GM18861 (cell line): Measurements from ENCODE around the gene PIGH.
"Not testable (repeated sequence)": the region's sequence is repeated elsewhere in the genome, so short reads cannot be mapped to it uniquely, and the experiment has no call there.

ENCODE experiments used
- ATAC-seq: cut with Tn5 transposase; IDR thresholded peaks from one replicate; pipeline ENCODE4 v1.9.1; 2021; ENCODE audit not compliant: unreplicated experiment

PIGH gene

DNA sequence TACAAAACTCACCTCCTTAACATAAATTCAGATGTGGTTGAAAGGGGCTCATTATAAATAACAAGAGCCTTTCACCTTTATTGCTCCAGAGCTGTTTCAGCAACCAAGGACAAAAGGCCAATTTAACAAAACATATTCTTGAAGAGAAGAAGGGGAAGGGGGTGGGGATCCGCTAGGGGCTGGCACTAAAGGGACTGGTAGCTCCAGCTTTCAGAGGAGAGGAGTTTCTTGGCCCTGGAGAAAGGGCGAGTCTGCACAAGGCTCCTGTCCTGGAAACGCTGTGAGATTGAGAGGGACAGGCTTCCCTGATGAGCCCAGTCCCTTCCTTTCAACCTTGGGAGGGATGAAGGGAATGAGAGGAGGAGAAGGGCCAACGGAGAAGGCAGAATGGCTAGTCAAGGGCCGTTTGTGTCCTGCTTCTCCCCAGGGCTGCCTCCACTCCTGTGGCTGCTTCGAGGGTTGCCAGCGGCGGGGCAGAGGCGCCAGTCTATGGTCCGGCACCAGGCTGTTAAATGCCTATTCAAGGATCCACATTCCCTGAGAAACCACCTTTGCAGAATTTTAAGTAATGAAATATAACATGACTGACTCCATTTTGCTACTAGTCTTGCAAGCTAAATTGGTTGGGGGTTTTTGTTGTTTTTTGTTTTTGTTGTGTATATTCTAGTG is 9.7 kb upstream of the PIGH start:
- no peak for ATAC-seq

- no peak for ATAC-seq
These were observed 7.6 kb upstream of the PIGH start for GRCh38 chr14:67607646-67608045.

- peak; percentile 56 for ATAC-seq
These were observed 3.0 kb upstream of the PIGH start for GRCh38 chr14:67602995-67603545.

- no peak for ATAC-seq
These were observed 2.0 kb upstream of the PIGH start for GRCh38 chr14:67602076-67602475.

DNA sequence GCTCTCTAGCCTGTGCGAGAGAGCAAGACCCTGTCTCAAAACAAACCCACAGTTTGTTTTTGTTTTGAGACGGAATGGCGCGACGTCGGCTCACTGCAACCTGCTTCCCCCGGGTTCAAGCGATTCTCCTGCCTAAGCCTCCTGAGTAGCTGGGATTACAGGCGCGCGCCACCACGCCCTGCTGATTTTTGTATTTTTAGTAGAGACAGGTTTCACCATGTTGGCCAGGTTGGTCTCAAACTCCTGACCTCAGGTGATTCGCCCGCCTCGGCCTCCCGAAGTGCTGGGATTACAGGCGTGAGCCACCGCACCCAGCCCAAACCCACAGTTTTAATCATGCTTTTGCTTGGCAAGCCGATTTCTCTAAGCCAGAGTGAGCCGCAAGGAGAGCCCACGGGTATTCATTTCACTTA is 500 bp upstream of the PIGH start:
- ATAC-seq = not testable (repeated sequence)

GRCh38 chr14:67595392-67595791 is 4.7 kb downstream of the PIGH start:
- ATAC-seq = no peak

GRCh38 chr14:67593650-67594049 is 6.4 kb downstream of the PIGH start:
- not testable (repeated sequence) for ATAC-seq

DNA sequence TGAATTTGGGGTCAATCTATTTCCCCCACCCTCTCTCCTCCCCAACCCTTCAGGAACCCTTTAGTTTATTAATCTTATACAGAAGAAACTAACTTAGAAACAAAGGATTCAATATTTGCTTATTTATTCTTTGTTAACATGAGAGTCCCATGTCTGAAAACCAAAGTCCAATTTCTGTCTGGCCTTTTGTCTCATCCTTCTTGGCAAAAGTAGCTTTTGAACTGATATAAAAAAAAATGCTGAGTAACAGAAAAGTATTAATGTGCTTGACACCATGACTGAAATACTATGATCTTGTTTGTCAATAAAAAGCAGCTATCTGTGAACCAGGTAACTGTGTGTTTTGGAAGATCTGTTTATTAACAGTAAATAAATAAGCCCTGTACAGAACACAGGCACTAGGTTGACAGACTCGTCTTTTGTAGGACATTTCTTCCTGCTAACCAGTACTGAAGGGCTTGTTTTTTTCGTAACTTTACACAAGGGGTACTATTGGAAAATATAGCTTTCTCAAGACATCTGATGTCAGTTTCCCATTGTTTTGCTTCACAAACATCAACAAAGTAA is 10.8 kb downstream of the PIGH start:
- no peak for ATAC-seq

DNA sequence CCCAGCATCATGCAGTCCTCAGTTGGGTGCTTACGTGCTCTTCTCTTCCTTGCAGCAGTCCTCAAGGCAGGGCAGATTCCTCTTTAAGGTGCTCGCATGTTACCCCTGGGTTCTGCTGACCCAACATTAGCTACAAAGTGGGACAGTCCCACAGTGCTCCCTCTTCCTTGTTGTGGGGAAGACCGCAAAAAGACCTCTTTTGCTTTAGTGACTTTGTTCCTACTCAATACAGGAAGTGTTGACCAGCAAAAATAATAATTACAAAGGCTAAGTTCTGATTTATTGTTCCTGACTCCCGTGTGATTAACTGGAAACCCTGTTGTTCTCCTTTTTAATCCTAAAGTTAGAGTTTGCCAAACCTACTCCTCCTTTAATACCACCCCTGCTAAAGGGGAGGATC is 13.7 kb downstream of the PIGH start:
- no peak for ATAC-seq

DNA sequence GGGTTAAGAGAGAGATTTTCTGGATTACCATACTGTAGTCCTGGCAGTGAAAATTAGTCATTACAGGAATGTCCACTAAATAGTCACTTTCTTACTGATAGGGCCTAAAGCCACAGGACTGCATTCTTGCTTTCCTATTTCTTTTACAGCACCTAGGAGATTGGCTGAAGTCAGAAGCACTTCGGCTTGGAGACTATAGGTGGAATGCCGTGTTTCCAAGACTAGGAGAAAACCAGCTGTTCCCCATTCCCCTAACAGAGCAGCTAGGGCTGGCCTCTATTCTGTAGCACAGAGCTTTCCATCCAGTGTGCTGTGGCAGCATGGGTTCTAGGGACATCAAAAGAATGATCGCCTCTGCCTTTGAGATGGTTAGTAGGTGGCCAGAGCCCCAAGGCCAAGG is 15.1 kb downstream of the PIGH start:
- no peak for ATAC-seq

DNA sequence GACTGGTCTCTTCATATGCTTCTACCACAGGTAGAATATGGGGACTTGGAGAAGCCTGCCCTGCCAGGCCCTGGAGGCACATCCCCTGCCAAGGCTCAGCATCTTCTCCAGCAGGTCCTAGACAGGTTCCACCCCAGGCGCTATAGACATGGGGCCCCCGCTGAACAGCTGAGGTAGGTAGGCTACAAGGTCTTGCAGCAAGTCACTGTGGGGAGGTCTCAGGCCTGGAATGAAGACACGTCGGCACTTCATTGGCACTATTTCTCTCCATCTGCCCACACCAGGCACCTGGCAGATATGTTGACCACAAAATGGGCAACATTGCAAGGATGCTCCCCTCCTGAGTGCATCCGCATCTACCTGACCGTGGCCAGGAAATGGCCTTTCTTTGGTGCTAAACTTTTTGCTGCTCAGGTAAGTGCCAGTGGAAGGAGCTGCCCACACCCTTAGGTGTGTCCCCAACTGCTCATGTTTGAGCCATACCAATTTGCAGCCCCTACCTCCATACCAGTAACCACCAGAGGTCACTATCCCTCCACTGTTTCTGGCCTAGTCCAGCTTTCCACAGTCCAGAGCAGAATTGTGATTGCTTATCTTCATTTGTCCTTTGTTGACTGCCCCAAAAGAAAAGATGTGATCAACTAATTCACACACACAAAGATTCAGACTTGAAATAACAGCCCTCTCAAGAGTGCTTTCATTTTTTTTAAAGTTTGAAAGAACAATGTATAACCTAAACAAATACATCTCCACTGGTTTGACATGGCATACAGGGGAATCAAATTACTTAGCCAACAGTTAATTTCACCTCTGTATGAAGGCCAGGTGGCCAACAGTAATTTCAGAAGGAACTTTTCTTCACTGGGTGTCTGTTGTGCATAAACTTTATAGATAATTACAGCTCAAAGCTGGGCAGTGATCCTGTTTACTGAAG is 16.1 kb downstream of the PIGH start:
- ATAC-seq = no peak

DNA sequence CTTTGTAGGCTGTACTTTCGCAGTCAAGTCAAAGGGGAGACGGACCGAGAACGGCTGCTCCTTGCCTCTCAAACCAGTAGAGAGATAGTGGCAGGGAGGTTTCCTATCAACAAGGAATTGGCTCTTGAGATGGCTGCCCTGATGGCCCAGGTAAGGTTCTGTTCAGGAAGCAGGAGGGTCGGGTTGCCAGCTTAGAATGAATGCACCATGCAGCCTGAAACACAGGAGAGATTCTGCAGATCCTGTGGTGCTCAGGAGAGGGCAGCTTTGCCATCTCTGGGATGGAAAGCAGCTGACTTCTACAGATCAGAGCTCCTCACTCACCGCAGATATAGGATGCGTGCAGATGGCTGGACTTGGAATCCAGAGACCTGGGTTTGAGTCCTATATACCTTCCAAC is 18.0 kb downstream of the PIGH start:
- no peak for ATAC-seq

DNA sequence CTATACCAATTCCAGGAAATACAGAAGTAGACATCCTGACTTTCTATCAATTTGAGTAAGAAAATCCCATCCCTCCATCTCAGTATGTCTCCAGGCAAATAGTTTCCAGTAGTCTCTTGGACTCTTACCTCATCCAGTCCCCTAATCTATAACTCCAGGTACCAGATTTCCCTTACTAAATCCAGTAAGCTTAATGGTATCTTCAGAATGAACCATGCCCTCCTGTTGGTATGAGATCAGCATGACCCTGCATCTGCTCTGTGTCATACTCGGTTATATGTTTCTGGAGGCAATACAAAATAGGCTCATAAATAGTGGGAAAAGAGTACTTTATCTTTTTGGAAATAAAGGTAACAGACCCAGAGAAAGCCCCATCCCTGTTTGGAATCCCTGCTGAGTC is 18.4 kb downstream of the PIGH start:
- no peak for ATAC-seq

DNA sequence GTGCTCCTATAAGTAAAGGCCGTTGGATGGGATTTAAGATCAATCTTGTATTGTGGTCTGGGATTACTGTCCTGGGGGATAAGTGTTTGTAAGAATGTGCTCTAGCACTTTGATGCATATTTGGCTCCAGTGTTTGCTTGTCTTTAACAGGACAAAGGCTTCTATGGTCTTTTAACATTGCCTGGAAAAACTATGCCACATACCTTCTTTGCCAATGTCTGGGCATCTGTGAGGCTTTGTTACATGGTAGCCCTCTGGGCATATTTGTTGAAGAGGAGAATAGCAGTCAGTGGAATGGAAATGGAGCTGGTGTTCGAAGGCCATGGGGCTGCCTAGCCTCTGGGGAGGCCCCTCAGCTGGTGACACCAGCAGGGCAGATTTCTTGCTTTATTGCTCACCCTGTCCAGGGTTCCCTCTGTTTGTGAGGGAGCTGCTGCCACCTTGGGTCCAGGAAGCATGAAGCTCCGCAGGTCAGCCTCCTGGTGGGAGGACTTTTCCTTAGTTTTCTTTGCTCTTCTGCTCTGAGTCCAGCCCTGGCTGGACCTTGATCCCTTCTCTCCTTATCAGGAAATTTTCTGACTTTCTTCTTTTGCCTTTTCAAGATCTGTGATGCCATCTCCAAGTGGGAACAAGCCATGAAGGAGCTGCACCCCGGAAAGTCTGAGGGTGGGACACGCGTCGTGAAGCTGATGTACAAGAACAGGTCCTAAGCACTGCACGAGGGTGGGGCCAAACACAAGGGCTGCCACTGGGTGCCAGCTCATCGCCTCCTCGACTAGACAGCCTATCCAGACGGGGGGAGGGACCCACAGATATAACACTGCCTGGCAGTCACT is 19.5 kb downstream of the PIGH start:
- no peak for ATAC-seq

- no peak for ATAC-seq
These were observed 20.4 kb downstream of the PIGH start for GRCh38 chr14:67579636-67580035.

GRCh38 chr14:67579040-67579439 is 21.0 kb downstream of the PIGH start:
- no peak for ATAC-seq

- no peak for ATAC-seq
These were observed 21.9 kb downstream of the PIGH start for GRCh38 chr14:67577909-67578749.

DNA sequence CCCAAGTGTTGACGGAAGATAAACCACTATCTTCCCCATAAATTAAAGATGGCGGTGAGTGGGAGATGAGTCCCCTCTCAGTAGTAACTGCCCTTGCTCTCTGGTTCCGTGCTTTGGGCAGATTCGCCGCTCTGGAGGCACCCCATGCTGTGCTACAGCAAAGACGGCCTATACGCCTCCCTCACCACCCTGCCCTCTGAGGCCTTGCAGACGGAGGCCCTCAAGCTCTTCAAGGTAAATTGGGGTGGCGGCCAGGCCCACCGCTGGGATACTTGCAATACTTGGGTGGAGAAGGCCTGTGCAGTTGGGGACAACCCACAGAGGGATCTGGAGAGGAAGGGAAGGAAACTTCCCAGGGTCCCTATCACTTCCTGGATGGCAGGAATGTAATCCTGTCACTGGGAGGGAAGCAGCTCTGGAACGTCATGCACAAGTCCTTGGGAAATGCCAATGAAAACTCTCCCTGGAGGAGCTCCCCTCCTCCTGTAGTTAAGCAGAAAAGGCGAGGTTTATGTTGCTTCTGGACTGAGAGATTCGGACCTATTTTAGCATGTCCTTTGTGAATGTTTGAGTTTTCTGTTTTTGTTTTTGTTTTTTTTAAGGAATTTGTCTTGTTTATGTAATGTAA is 22.8 kb downstream of the PIGH start:
- no peak for ATAC-seq

DNA sequence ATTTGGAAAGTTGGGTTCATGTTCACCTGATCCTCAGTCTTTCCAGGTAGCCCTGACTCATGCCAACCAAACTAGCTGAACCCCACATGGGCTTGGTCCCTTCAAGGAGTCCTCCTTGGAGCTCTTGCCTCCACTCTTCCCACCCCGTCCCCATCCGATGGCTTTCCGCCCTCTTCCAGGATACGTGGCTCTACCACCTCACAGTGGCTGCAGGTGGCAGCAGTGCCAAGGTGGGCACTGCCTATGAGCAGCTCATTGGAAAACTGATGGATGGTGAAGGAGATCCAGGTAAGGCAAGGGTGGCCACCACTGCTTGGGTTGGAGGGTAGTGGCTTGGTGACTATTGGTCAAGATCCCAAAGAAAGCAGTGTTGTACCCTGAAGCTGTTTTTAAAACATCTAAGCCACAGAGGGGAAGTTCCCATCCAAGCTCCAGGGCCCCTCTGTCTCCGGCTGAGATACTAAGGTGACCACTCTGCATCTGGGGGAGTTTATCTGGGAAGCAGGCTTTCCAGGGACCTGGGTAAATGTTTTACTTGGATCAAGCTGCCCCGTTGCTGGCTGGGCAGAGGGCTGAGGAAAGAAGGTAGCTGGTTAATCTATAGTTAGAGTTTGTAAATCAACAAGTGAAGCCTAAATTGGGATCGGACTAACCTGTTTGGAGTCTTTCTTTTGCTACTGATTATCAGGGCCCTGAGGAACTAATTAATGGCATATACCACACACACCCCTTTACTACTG is 23.7 kb downstream of the PIGH start:
- ATAC-seq = no peak
